HL-60 (cell line): ENCODE data around the gene GEMIN2.
"Not testable (repeated sequence)": the region's sequence is repeated elsewhere in the genome, so short reads cannot be mapped to it uniquely, and the experiment has no call there.

Source experiments
- DNase-seq, 2 experiments: peaks; one replicate each; pipeline ENCODE4 v3.0.0-alpha.2; 2010 to 2020; ENCODE audit warnings: low read depth in 1 of 2, low spot score in 1 of 2
- H3K27ac ChIP-seq: fragments of 250-450 bp; sonication (Bioruptor Pico); replicated peaks from 2 replicates; pipeline ENCODE4 v1.5.1; 2020; ENCODE audit warnings: mild to moderate bottlenecking, moderate library complexity
- H3K27me3 ChIP-seq: fragments of 250-450 bp; sonication (Bioruptor Pico); 2 replicates; pipeline ENCODE4 v1.5.1; 2021; ENCODE audit warnings: mild to moderate bottlenecking, moderate library complexity; ENCODE audit not compliant: insufficient read depth, poor library complexity, severe bottlenecking
- H3K4me3 ChIP-seq: replicated peaks from 2 replicates; pipeline ENCODE4 v1.5.1; 2011; ENCODE audit warnings: mild to moderate bottlenecking, control low read depth, low read length; ENCODE audit not compliant: insufficient read depth
- GABPA ChIP-seq: IDR thresholded peaks from 2 replicates; pipeline ENCODE4 v1.6.1; 2012; ENCODE audit warnings: low read depth
- POLR2AphosphoS5 ChIP-seq: IDR thresholded peaks from 2 replicates; pipeline ENCODE4 v1.6.1; 2012; ENCODE audit warnings: low read depth
- SPI1 ChIP-seq: IDR thresholded peaks from 2 replicates; pipeline ENCODE4 v1.6.1; 2012; ENCODE audit warnings: low read depth, mild to moderate bottlenecking, borderline replicate concordance
- TF ChIP-seq, protein P1 (sequence below): IDR thresholded peaks from one replicate; pipeline ENCODE4 v1.5.1; 2011; ENCODE audit warnings: low read length, control low read depth, inconsistent platforms; ENCODE audit not compliant: insufficient read depth
- TF ChIP-seq, protein P2 (sequence below): IDR thresholded peaks from 2 replicates; pipeline ENCODE4 v1.6.1; 2012; ENCODE audit warnings: low read depth; ENCODE audit not compliant: insufficient replicate concordance

The GEMIN2 gene

DNA sequence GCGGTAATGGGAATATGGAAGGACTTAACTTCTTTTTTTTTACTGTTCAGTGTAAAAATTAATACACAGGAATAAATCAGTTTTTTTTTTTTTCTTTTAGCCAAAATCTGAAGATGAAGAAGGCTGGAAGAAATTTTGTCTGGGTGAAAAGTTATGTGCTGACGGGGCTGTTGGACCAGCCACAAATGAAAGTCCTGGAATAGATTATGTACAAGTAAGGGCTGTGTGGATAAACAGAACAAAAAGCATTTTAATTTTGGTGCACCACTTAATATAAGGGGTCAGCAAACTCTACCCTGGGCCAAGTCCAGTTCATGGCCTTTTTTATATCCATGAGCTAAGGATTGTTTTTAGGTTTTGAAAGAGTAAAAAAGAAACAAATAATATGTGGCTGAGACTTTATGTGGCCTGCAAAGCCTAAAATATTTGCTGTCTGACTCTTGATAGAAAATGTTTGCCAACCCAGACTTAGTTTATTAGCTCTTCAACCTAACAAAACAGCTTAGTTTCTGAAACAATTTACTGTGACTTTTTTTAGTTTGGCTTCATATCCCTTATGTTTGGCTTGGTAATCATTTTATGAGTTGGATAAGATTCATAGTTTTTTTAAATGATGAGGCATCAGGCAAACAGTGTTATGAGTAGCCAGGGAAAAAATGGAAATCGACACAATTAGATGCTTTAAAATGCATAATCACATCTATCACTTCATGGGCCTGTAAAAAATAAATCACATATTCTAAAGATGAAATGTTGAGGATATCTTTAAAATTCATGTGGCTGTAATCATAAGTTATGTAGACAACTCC is 8.4 kb downstream of the GEMIN2 start:
- no peak for DNase-seq

GRCh38 chr14:39137835-39138234 is 23.7 kb downstream of the GEMIN2 start:
- DNase-seq, H3K27me3 ChIP-seq, H3K27ac ChIP-seq, H3K4me3 ChIP-seq: not testable (repeated sequence)

More for the DNA sequence above, 8.4 kb downstream of the GEMIN2 start:
- no peak for TF ChIP-seq GABPA
- no peak overlapping the region for H3K4me3 ChIP-seq
- no peaks in the 10 kb centered on the region for H3K27me3 ChIP-seq
- no peak overlapping the region for H3K27ac ChIP-seq

DNA sequence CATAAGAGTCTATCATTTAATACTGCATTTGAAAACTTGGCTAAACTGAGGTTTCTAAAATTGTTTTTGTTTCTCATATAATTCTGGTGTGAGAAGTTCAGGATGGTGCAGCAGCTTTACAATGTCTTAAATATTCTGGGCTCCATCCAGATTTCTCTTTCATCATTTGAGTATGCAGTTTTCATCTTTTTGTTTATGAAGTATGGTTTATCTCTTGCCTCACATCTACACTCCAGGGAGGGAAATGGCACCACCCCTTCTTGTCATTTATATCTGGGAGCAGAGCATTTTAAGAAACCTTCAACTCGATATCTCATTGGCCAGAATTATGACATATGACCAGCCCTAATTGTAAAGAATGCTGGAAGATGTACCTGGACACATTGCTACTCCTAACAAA is 24.3 kb downstream of the GEMIN2 start:
- no peak for DNase-seq
- no peaks in the 10 kb centered on the region for H3K27me3 ChIP-seq
- no peak overlapping the region for H3K4me3 ChIP-seq
- TF ChIP-seq GABPA: no peak
- TF ChIP-seq, protein P1, sequence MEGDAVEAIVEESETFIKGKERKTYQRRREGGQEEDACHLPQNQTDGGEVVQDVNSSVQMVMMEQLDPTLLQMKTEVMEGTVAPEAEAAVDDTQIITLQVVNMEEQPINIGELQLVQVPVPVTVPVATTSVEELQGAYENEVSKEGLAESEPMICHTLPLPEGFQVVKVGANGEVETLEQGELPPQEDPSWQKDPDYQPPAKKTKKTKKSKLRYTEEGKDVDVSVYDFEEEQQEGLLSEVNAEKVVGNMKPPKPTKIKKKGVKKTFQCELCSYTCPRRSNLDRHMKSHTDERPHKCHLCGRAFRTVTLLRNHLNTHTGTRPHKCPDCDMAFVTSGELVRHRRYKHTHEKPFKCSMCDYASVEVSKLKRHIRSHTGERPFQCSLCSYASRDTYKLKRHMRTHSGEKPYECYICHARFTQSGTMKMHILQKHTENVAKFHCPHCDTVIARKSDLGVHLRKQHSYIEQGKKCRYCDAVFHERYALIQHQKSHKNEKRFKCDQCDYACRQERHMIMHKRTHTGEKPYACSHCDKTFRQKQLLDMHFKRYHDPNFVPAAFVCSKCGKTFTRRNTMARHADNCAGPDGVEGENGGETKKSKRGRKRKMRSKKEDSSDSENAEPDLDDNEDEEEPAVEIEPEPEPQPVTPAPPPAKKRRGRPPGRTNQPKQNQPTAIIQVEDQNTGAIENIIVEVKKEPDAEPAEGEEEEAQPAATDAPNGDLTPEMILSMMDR: no peak
- TF ChIP-seq, protein P2, sequence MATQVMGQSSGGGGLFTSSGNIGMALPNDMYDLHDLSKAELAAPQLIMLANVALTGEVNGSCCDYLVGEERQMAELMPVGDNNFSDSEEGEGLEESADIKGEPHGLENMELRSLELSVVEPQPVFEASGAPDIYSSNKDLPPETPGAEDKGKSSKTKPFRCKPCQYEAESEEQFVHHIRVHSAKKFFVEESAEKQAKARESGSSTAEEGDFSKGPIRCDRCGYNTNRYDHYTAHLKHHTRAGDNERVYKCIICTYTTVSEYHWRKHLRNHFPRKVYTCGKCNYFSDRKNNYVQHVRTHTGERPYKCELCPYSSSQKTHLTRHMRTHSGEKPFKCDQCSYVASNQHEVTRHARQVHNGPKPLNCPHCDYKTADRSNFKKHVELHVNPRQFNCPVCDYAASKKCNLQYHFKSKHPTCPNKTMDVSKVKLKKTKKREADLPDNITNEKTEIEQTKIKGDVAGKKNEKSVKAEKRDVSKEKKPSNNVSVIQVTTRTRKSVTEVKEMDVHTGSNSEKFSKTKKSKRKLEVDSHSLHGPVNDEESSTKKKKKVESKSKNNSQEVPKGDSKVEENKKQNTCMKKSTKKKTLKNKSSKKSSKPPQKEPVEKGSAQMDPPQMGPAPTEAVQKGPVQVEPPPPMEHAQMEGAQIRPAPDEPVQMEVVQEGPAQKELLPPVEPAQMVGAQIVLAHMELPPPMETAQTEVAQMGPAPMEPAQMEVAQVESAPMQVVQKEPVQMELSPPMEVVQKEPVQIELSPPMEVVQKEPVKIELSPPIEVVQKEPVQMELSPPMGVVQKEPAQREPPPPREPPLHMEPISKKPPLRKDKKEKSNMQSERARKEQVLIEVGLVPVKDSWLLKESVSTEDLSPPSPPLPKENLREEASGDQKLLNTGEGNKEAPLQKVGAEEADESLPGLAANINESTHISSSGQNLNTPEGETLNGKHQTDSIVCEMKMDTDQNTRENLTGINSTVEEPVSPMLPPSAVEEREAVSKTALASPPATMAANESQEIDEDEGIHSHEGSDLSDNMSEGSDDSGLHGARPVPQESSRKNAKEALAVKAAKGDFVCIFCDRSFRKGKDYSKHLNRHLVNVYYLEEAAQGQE: no peak
- no peak for TF ChIP-seq SPI1
- TF ChIP-seq POLR2AphosphoS5: no peak
- H3K27ac ChIP-seq: no peak overlapping the region

- no peak for TF ChIP-seq GABPA
- no peak for TF ChIP-seq POLR2AphosphoS5
- TF ChIP-seq, protein P1: no peak
- TF ChIP-seq SPI1: no peak
- TF ChIP-seq, protein P2: no peak
- Histone ChIP-seq H3K27me3 (no peaks in the 10 kb centered on the region), H3K4me3 (no peak overlapping the region), H3K27ac (no peak overlapping the region)
- no peak for DNase-seq
Observed at GRCh38 chr14:39140170-39140569, 26.0 kb downstream of the GEMIN2 start.

GRCh38 chr14:39141623-39142022 is 27.5 kb downstream of the GEMIN2 start:
- H3K4me3 ChIP-seq, DNase-seq, H3K27me3 ChIP-seq, H3K27ac ChIP-seq: not testable (repeated sequence)

DNA sequence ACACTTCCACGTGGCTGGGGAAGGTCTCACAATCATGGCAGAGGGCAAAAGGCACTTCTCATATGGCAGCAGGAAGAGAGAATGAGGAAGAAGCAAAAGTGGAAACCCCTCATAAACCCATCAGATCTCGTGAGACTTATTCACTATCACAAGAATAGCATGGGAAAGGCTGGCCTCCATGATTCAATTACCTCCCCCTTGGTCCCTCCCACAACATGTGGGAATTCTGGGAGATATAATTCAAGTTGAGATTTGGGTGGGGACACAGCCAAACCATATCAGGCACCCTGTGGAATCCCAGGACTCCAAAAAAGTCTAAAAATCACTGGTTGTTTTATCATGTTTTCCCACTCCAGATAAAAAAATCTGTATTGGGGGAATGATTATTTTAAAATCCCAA is 29.1 kb downstream of the GEMIN2 start:
- DNase-seq, H3K27ac ChIP-seq, H3K27me3 ChIP-seq, H3K4me3 ChIP-seq: not testable (repeated sequence)
